BJ (cell line): Measurements from ENCODE around the gene DUS1L. TPM values are rescaled to one million over a fixed set of nuclear protein-coding genes. Genes with fewer than 3 reads are reported as not detected.

ENCODE experiments used
- CTCF ChIA-PET: fragments of 350-600 bp; formaldehyde crosslinking; extraction: SDS; loops from one replicate; lab custom pipeline; 2021; ENCODE audit warnings: antibody characterized with exemption, inconsistent platforms; lab: Yijun Ruan, JAX
- POLR2A ChIA-PET: fragments of 300-600 bp; sonication (Branson Sonifier 250); formaldehyde crosslinking; extraction: SDS; loops from one replicate; lab custom pipeline; 2021; ENCODE audit warnings: antibody characterized with exemption; lab: Charles Lee
- DNase-seq: peaks from one replicate; pipeline ENCODE4 v3.0.0-alpha.2; 2011; ENCODE audit warnings: low read depth
- H3K27me3 ChIP-seq: 2 replicates; pipeline ENCODE4 v1.6.0; 2011; ENCODE audit warnings: low read length; ENCODE audit not compliant: control insufficient read depth, insufficient read depth
- H3K36me3 ChIP-seq: 2 replicates; pipeline ENCODE4 v1.5.1; 2011; ENCODE audit warnings: low read length; ENCODE audit not compliant: control insufficient read depth, insufficient read depth
- H3K4me3 ChIP-seq: 2 replicates; pipeline ENCODE4 v1.5.1; 2011; ENCODE audit warnings: low read depth, mild to moderate bottlenecking, control low read depth, low read length
- polyA plus RNA-seq: library from polyadenylated mRNA; depleted of rRNA; stranded (reverse); fragments of >200 nt; gene quantifications from 2 replicates; pipeline ENCODE4 v1.2.3, GENCODE V29; 2011; rRNA removed
- TF ChIP-seq, protein P1 (sequence below): IDR thresholded peaks from 2 replicates; pipeline ENCODE4 v1.5.1; 2011; ENCODE audit warnings: low read depth, mild to moderate bottlenecking, control low read depth, inconsistent platforms, low read length, moderate library complexity; ENCODE audit not compliant: insufficient read depth

DUS1L gene
- polyA plus RNA-seq, 1 experiment = 47.6 TPM

DNA sequence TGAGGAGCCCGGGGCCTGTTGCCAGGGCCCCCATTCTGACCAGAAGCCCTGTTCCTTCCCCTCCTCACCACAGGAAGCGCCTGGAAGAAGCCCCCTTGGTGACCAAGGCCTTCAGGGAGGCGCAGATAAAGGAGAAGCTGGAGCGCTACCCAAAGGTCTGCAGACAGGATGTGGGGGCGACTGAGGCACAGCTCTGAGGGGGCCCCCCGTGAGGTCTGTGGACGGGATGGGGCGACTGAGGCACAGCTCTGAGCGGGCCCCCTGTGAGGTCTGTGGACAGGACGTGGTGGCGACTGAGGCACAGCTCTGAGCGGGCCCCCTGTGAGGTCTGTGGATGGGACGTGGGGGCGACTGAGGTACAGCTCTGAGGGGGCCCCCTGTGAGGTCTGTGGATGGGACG is 56.2 kb downstream of the DUS1L start:
- TF ChIP-seq, protein P1, sequence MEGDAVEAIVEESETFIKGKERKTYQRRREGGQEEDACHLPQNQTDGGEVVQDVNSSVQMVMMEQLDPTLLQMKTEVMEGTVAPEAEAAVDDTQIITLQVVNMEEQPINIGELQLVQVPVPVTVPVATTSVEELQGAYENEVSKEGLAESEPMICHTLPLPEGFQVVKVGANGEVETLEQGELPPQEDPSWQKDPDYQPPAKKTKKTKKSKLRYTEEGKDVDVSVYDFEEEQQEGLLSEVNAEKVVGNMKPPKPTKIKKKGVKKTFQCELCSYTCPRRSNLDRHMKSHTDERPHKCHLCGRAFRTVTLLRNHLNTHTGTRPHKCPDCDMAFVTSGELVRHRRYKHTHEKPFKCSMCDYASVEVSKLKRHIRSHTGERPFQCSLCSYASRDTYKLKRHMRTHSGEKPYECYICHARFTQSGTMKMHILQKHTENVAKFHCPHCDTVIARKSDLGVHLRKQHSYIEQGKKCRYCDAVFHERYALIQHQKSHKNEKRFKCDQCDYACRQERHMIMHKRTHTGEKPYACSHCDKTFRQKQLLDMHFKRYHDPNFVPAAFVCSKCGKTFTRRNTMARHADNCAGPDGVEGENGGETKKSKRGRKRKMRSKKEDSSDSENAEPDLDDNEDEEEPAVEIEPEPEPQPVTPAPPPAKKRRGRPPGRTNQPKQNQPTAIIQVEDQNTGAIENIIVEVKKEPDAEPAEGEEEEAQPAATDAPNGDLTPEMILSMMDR = no peak
- ChIA-PET POLR2A (no interaction called here), CTCF (interaction anchor here (2.1 kb wide), 1 partner anchor 49 kb away, joined by 12 read pairs; the partner anchor contains the start of gene NOTUM)
- Histone ChIP-seq H3K27me3 (no peaks in the 10 kb centered on the region), H3K36me3 (peaks cover 2% of the 10 kb centered on the region), H3K4me3 (no peak overlapping the region)
- no peak for DNase-seq

DNA sequence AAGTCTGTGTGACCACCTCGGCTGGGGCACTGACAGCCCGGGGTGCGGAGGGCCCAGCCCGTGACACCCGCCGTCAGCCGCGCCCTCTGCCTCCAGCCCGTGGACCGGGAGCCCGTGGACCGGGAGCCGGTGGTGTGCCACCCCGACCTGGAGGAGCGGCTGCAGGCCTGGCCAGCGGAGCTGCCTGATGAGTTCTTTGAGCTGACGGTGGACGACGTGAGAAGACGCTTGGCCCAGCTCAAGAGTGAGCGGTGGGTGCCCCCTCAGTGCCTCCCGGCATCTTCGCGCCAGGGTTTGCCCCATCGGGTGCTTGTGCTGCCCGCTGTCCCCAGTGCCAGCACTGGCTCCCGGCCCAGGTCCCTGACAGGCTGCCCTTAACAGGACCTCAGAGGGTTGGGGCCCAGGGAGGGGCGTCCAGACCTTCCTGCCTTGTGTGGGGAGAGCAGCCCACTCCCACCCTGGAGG is 56.6 kb downstream of the DUS1L start:
- ChIA-PET POLR2A (interaction anchor here (0.5 kb wide), 1 partner anchor 14 kb away, joined by 4 read pairs; the partner anchor contains the start of genes CENPX and LRRC45), CTCF (interaction anchor here (1.4 to 2.1 kb wide), 2 partner anchors 11 to 49 kb away, joined by 4 to 12 read pairs; partner anchors contain the start of gene NOTUM)
- Histone ChIP-seq H3K36me3 (peaks cover 2% of the 10 kb centered on the region), H3K4me3 (no peak overlapping the region), H3K27me3 (no peaks in the 10 kb centered on the region)
- DNase-seq = no peak
- TF ChIP-seq, protein P1 = no peak

DNA sequence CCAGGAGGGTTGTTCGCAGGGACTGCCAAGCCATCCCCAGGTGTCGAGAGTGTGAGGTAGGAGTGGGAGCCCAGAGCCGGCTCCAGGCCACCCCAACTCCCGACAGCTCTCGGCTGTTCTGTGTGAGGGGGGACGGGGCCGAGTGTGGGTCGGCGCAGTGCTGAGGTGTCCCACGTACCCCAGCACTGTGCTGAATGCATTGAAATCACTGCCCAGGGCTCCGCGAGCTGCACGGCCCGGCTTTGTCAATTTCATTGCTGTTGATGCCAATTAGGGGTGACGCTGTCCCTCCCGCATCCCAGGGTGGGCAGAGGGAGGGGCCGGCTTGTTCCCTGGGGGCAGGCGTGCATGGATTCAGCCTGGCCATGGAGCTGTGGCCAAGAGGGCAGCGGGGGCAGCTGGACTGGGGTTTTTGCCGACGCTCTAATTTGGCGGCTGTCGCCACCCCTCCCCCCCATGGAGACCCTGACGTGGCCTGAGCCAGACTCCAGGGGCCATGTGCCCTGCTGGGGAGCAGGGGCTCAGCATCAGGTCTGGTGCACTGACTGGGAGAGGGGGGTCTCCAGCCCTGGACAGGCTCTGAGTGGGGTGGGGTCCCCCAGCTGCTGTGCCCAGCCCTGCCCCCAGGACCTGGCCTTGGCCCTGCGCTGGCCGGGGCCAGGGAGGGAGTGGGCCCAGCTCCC is 57.2 kb downstream of the DUS1L start:
- no peaks in the 10 kb centered on the region for H3K27me3 ChIP-seq
- TF ChIP-seq, protein P1 = no peak
- ChIA-PET CTCF (interaction anchor here (0.5 to 2.1 kb wide), 3 partner anchors 12 to 48 kb away, joined by 3 to 12 read pairs (median 4); partner anchors contain the start of gene NOTUM), POLR2A (interaction anchor here (0.5 kb wide), 1 partner anchor 15 kb away, joined by 4 read pairs; the partner anchor contains the start of genes CENPX and LRRC45)
- peaks cover 2% of the 10 kb centered on the region; the same call in 1 of the 2 replicates for H3K36me3 ChIP-seq
- DNase-seq = no peak
- H3K4me3 ChIP-seq = no peak overlapping the region

Other genes starting within 250 kb of the DUS1L start
- 64.9 and 89.8 TPM in 2 replicates for gene MCRIP1, start 232.5 kb downstream of the DUS1L start, polyA plus RNA-seq
- 0.10 TPM in 1 of 2 replicates, not detected in the other for gene PPP1R27, start 230.8 kb downstream of the DUS1L start, polyA plus RNA-seq
- 122 and 175 TPM in 2 replicates for gene P4HB, start 205.3 kb downstream of the DUS1L start, polyA plus RNA-seq
- gene ARHGDIA, start 194.5 kb downstream of the DUS1L start, polyA plus RNA-seq = 74.8 and 163 TPM in 2 replicates
- 74.8 and 83.4 TPM in 2 replicates for gene ALYREF, start 174.2 kb downstream of the DUS1L start, polyA plus RNA-seq
- 227 and 290 TPM in 2 replicates for gene ANAPC11, start 174.1 kb downstream of the DUS1L start, polyA plus RNA-seq
- 0.21 and 0.38 TPM in 2 replicates for gene NPB, start 163.6 kb downstream of the DUS1L start, polyA plus RNA-seq
- gene PCYT2, start 154.4 kb downstream of the DUS1L start, polyA plus RNA-seq = 24.5 and 44.2 TPM in 2 replicates
- 5.2 and 8.4 TPM in 2 replicates for gene SIRT7, start 147.6 kb downstream of the DUS1L start, polyA plus RNA-seq
- gene MAFG, start 138.1 kb downstream of the DUS1L start, polyA plus RNA-seq = 12.2 and 20.6 TPM in 2 replicates
- 156 and 245 TPM in 2 replicates for gene PYCR1, start 128.5 kb downstream of the DUS1L start, polyA plus RNA-seq
- gene MYADML2, start 118.6 kb downstream of the DUS1L start, polyA plus RNA-seq = not detected in 2 replicates
- gene NOTUM, start 104.6 kb downstream of the DUS1L start, polyA plus RNA-seq = 0.06 TPM in 1 of 2 replicates, not detected in the other
- 12.0 and 15.4 TPM in 2 replicates for gene ASPSCR1, start 88.2 kb downstream of the DUS1L start, polyA plus RNA-seq
- 40.4 and 57.0 TPM in 2 replicates for gene CENPX, start 42.9 kb downstream of the DUS1L start, polyA plus RNA-seq
- 4.1 and 6.0 TPM in 2 replicates for gene LRRC45, start 42.5 kb downstream of the DUS1L start, polyA plus RNA-seq
- gene RAC3, start 34.1 kb downstream of the DUS1L start, polyA plus RNA-seq = 7.5 and 11.5 TPM in 2 replicates
- 42.7 and 66.0 TPM in 2 replicates for gene DCXR, start 28.1 kb downstream of the DUS1L start, polyA plus RNA-seq
- 15.8 and 23.7 TPM in 2 replicates for gene RFNG, start 14.0 kb downstream of the DUS1L start, polyA plus RNA-seq
- 79.7 and 131 TPM in 2 replicates for gene GPS1, start 13.9 kb downstream of the DUS1L start, polyA plus RNA-seq
- gene FASN, start 32.4 kb upstream of the DUS1L start, polyA plus RNA-seq = 5.2 and 11.3 TPM in 2 replicates
- 11.6 and 15.4 TPM in 2 replicates for gene CCDC57, start 147.0 kb upstream of the DUS1L start, polyA plus RNA-seq
- gene SLC16A3, start 163.2 kb upstream of the DUS1L start, polyA plus RNA-seq = 152 and 338 TPM in 2 replicates
- 57.6 and 118 TPM in 2 replicates for gene CSNK1D, start 207.9 kb upstream of the DUS1L start, polyA plus RNA-seq